ENCODE data around the gene LRRC32.
A peak's percentile ranks its signal among the peaks of the same experiment; 100 is the strongest.

LRRC32 gene

DNA sequence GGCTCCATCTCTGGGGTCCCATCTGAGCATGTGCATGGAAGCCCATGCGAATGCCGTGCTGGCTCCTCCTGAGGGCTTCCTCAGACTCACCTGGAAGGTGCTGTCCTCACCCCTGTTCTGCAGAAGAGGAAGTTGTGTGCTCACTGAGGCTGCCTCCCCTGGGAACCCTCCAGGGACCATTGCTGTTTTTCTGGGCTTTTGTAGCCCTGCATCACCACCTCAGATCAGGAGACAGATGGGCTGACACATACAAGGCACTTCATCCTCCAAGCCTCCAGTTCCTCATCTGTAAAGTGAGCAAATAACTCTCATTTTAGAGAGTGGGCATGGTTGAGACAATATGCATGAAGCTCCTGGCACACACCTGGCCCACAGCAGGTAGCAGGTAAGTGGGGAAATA, 12.1 kb upstream of the LRRC32 start:
- intact Hi-C loops (cut with DNase I), result no loop called here

DNA sequence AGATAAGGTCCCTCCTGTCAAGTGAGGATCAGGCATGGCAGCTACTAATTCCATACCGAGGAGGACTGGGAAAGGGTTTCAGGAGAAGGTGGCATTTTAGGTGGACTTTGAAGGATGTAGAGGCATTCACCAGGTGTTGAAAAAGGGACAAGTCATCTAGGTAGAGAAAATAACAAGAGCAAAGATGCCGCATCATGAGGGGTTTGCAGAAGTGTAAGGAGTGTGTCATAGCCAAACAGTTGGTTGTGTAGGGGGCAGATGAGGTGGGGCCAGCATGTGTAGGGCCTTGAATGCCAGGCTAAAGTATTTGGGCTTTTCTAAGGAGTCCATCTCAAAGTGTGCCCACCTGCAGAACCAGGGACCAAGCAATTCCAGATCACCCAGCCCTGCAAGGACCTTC, 11.6 kb upstream of the LRRC32 start:
- intact Hi-C loops (cut with DNase I), result no loop called here
- DNase-seq, result no peak

More for the DNA sequence above, 12.1 kb upstream of the LRRC32 start:
- DNase-seq, result no peak

DNA sequence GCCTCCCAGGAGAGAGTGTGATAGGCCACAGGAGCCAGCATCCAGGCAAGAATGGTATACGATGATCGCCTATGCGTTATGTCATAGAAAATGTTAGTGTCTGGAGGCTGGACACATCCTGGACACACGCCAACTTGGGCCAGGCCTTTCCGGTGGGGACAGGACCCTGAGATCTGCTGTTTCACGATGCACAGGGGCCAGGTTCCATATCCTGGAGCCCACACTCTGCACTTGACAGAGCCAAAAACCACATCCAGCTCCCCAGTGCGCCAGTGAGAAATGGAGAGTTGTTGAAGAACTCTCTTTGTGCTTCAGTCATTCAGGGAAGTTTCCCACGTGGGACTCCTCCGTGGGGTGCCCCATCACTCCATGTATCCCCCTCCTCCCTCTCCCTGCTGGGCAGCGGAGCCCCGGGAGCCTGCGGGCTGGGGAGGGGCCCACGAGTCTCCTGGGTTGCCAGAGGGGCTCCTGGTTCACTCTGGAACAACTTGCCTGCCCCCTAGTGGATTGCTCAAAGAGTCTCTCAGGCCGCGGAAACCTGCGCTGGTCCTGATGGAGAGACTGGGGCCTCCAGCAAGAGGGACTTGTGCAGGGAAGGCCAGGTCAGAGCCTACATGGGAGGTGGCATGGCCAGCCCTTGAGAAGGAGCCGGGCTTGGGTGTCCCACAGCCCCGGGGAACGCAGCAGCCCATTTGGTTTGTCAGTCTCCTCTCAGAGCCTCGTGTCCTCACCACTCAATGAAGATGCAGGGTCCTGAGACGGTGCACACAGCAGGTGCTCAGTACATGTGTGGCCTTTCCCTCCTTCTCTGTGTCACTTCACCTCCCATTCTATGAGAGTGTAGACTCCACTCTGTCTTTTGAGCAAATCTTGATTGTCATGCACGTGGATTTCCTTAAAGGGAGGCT, 10.2 kb upstream of the LRRC32 start:
- intact Hi-C loops (cut with DNase I), result no loop called here
- DNase-seq, result peak; percentile 29 to 93 (median 61)

- intact Hi-C loops (cut with DNase I), result no loop called here
- no peak for DNase-seq
Observed at GRCh38 chr11:76678321-76678720, 7.8 kb upstream of the LRRC32 start.

- no peak for DNase-seq
- intact Hi-C loops (cut with DNase I), result no loop called here
Observed at GRCh38 chr11:76677458-76677765, 6.9 kb upstream of the LRRC32 start.

DNA sequence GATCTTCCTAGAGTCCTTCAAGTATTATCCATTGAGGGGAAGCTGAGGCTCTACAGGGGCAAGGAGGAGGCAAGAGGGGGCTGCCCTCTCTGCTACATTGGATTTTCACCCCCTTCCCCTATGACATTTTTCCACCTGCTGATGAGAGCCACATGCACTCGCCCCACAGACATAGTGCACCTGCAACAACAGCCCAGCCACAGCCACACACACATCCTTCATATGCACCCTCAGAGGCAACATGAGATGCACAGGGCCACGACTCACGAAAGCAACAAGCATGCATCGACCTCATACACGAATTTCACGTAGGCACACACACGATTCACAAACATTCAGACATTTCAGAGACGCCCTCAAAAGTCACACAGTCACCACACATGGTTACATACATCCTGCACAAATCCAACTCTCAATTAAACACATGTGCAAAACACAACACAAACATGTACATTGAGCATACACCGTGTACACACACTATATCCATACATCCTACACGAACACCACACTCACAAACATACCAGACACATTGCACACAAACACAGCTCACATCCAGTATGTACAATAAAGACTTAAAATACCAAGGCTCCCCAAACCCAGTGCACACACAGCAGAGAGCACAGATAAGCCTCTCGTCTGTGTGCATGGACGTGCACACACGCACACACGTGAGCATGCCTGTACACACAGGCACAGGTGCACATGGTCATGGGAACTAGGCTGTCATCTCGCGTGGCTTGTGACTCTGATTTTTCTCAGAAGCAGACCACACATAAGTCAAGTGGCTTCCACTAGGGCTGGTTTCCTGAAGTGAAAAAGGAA, 6.3 kb upstream of the LRRC32 start:
- no peak for DNase-seq
- intact Hi-C loops (cut with DNase I), result no loop called here

GRCh38 chr11:76674517-76675400, 4.2 kb upstream of the LRRC32 start:
- DNase-seq, result no peak
- intact Hi-C loops (cut with DNase I), result no loop called here

DNA sequence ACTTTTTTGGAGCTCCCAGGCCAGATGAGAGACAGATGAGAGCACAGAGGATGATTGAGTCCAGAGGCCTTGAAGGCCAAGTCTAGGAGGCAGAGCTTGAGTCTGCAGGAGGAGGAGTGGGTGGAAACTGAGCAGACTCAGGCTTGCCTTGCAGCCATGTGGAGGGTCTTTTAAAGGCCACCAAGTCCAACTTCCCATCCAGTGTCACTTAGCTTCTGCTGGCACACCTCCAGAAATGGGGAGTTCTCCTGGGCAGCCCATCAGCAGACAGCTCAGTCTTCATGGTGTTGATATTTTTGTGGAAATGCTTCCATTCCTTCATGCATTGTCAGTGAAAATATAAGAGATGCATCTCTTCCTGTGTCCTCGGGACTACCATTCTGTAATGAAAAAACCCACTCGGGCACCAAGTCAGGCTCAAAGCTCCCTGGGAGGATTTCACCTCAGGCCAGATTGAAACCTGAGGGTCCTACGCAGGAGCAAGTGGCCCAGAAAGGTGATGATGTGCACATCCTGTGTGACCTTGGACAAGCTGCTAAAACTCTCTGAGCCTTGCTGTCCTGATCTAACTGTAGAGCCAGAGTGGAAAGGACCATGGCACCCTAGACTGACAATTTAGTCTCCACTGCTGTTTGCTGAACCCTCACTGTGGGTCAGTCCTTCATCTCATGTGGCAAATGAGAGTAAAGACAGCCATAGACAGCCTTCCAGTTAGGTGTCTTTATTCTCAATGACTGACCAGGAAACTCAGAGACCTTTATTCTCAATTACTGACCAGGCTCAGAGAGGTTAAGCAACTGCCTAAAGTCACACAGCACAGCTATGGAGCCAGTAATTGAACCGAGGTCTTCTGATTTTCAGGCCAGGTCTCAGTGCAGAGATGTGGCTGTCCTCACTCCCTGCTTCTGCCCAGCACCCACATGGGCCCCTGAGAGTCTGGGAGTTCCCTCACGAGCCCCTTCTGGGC, 2.9 kb upstream of the LRRC32 start:
- intact Hi-C loops (cut with DNase I), result no loop called here
- peak in 2 of 10 donors; percentile 27 to 43 for DNase-seq

DNA sequence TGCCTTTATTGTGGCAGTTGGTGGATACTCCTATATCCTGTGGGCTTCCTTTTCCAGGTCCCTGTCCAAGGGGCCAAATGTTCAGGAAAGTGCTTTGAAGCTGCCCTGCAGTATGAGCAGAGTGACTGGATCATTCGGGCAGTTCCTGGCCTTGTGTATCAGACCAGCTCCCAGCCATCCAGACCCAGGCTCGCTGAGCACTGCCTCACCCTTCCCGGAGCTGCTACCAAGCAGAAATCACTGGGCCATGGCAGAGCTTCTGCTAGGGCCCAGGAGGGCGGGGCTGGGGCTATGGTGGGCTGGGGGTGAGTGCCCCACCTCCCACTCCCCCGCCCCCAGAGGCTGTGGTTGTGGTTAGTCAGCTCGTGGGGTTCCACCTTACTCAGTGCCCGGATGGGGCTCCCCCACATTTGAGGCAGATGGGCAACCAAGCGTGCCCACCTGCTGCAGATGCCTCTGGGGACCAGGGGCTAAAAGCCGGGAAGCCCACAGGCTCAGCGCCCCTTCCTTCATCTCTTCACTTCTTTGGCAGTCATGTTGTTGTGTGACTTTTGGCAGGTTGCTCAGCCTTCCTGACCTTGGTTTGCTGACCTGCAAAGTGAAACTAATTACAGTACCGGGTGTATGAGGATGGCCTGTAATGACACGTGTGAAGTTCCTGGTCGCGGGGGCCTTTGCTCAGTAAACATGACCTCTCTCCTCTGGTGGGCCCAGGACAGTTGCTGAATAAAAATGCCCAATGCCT, 2.1 kb upstream of the LRRC32 start:
- peak in 3 of 10 donors; percentile 23 to 64 (median 55) for DNase-seq
- intact Hi-C loops (cut with DNase I), result no loop called here

GRCh38 chr11:76671626-76672309, 1.2 kb upstream of the LRRC32 start:
- intact Hi-C loops (cut with DNase I), result no loop called here
- peak in 3 of 10 donors; percentile 29 to 65 (median 38) for DNase-seq

GRCh38 chr11:76671237-76671592, 668 bp upstream of the LRRC32 start:
- intact Hi-C loops (cut with DNase I), result no loop called here
- no peak for DNase-seq

GRCh38 chr11:76669901-76670484, 554 bp downstream of the LRRC32 start:
- peak in 3 of 10 donors; percentile 43 to 54 (median 49) for DNase-seq
- intact Hi-C loops (cut with DNase I), result no loop called here

GRCh38 chr11:76668362-76669155, 2.0 kb downstream of the LRRC32 start:
- peak in 1 of 10 donors; percentile 56 for DNase-seq
- intact Hi-C loops (cut with DNase I), result no loop called here

- DNase-seq, result peak in 2 of 10 donors; percentile 39 to 52
- intact Hi-C loops (cut with DNase I), result no loop called here
Observed at GRCh38 chr11:76667856-76668255, 2.7 kb downstream of the LRRC32 start.

DNA sequence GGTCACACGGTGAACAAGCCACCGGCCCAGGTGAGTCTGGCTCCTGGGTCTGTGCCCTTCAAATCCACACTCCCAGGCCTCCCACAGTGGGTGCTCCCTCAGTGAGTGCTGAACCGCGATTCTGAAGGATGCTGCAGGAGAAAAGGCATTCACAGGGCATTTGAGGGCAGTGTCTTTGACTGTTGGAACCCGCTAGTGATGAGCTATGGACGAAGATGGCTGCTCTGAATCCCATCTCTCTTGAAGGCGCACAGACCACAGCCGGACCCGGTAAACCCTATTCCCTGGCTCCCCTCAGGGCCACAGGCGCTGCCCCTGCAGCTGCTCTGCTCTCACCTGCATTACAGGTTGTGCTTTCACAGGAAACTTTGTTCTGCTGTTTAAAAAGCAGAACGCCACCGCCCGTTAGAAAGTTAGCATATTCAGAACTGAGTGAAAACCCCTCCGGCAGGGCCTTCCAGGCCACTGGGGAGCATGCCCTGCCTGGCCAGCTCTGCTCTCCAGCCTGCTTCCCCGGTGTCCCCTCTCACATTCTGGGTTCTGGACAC, 3.2 kb downstream of the LRRC32 start:
- intact Hi-C loops (cut with DNase I), result no loop called here
- DNase-seq, result peak in 3 of 10 donors; percentile 27 to 52 (median 38)

DNA sequence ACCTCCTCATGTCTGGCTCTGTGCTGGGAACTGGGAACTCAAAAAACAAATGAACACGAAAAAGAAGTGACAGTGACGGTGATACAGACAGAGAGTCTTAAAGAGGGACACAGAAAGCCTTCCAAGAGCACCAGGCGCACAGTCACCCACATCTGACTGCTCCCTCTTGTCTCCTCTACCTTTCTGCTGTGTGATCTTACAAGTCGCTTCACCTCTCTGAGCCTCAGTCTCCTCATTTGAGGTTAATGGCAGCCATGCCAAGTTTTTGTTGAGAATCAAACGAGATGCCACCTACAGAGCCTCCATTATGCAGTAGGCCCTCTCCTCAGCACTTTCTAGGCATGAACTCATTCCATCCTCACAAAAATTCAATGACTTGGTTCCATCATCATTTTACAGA, 3.7 kb downstream of the LRRC32 start:
- DNase-seq, result peak in 1 of 10 donors; percentile 16
- intact Hi-C loops (cut with DNase I), result no loop called here

DNA sequence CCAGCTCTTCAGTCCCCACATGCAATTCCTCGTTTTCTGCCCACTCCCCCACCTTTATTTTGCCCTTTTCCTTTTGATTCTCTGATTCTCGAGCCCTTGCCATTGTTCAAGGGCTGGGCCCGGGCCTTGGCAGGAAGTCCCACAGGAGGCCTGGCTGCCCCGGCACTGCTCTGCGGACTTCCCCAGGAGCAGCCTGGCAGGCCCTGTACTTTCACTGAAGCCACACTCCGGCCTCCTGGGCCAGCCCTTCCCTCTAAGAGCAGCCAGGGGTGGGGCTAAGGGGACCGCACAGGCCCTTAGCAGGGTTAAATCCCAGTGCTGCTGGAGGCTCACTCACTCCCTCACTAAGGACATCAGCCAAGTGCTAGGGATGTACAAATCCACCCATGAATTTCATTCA, 4.1 kb downstream of the LRRC32 start:
- DNase-seq, result peak in 3 of 10 donors; percentile 53 to 74 (median 67)
- intact Hi-C loops (cut with DNase I), result no loop called here
